HL-60 (cell line): ENCODE results near the gene COX6A2.

Experiments
- GABPA ChIP-seq: IDR thresholded peaks from 2 replicates; pipeline ENCODE4 v1.6.1; 2012; ENCODE audit warnings: low read depth
- POLR2AphosphoS5 ChIP-seq: IDR thresholded peaks from 2 replicates; pipeline ENCODE4 v1.6.1; 2012; ENCODE audit warnings: low read depth
- SPI1 ChIP-seq: IDR thresholded peaks from 2 replicates; pipeline ENCODE4 v1.6.1; 2012; ENCODE audit warnings: low read depth, mild to moderate bottlenecking, borderline replicate concordance
- TF ChIP-seq, protein P1 (sequence below): IDR thresholded peaks from one replicate; pipeline ENCODE4 v1.5.1; 2011; ENCODE audit warnings: low read length, control low read depth, inconsistent platforms; ENCODE audit not compliant: insufficient read depth
- TF ChIP-seq, protein P2 (sequence below): IDR thresholded peaks from 2 replicates; pipeline ENCODE4 v1.6.1; 2012; ENCODE audit warnings: low read depth; ENCODE audit not compliant: insufficient replicate concordance

DNA sequence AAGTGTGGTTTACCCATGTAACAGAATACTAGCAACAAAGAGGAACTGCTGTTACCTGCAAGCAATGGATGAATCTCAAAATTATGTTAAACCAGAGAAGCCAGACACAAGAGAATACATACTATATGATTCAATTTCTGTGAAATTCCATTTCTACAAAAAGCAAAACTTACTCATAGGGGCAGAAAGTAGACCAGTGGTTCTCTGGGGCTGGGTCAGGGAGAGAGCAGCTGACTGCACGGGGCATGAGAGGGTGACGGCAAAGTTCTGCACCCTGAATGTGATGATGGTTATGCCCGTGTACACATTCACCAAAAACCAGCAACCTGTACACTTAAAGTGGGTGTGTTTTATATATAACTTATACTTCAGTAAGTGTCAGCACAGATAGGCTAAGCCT, 11.4 kb upstream of the COX6A2 start:
- TF ChIP-seq, protein P1, sequence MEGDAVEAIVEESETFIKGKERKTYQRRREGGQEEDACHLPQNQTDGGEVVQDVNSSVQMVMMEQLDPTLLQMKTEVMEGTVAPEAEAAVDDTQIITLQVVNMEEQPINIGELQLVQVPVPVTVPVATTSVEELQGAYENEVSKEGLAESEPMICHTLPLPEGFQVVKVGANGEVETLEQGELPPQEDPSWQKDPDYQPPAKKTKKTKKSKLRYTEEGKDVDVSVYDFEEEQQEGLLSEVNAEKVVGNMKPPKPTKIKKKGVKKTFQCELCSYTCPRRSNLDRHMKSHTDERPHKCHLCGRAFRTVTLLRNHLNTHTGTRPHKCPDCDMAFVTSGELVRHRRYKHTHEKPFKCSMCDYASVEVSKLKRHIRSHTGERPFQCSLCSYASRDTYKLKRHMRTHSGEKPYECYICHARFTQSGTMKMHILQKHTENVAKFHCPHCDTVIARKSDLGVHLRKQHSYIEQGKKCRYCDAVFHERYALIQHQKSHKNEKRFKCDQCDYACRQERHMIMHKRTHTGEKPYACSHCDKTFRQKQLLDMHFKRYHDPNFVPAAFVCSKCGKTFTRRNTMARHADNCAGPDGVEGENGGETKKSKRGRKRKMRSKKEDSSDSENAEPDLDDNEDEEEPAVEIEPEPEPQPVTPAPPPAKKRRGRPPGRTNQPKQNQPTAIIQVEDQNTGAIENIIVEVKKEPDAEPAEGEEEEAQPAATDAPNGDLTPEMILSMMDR: no peak
- TF ChIP-seq, protein P2, sequence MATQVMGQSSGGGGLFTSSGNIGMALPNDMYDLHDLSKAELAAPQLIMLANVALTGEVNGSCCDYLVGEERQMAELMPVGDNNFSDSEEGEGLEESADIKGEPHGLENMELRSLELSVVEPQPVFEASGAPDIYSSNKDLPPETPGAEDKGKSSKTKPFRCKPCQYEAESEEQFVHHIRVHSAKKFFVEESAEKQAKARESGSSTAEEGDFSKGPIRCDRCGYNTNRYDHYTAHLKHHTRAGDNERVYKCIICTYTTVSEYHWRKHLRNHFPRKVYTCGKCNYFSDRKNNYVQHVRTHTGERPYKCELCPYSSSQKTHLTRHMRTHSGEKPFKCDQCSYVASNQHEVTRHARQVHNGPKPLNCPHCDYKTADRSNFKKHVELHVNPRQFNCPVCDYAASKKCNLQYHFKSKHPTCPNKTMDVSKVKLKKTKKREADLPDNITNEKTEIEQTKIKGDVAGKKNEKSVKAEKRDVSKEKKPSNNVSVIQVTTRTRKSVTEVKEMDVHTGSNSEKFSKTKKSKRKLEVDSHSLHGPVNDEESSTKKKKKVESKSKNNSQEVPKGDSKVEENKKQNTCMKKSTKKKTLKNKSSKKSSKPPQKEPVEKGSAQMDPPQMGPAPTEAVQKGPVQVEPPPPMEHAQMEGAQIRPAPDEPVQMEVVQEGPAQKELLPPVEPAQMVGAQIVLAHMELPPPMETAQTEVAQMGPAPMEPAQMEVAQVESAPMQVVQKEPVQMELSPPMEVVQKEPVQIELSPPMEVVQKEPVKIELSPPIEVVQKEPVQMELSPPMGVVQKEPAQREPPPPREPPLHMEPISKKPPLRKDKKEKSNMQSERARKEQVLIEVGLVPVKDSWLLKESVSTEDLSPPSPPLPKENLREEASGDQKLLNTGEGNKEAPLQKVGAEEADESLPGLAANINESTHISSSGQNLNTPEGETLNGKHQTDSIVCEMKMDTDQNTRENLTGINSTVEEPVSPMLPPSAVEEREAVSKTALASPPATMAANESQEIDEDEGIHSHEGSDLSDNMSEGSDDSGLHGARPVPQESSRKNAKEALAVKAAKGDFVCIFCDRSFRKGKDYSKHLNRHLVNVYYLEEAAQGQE: no peak
- TF ChIP-seq POLR2AphosphoS5: no peak
- no peak for TF ChIP-seq GABPA
- peak; percentile 38; the same call in 1 of the 2 replicates for TF ChIP-seq SPI1
